Measurements from ENCODE around the gene ICOSLG. TPM values are rescaled to one million over a fixed set of nuclear protein-coding genes. Genes with fewer than 3 reads are reported as not detected.
"Not testable (repeated sequence)": the region's sequence is repeated elsewhere in the genome, so short reads cannot be mapped to it uniquely, and the experiment has no call there.

Gene ICOSLG

GRCh38 chr21:44190349-44191271 lies 50.1 kb downstream of the ICOSLG start:
- not testable (repeated sequence) for H3K4me3 ChIP-seq (ENCODE audit: low read length); H3K9me3 ChIP-seq (replicated peaks; ENCODE audit: low read length); H3K4me2 ChIP-seq (ENCODE audit: low read length); H3K9ac ChIP-seq (ENCODE audit: low read depth, low read length); H3K4me1 ChIP-seq (ENCODE audit: control insufficient read depth, insufficient read depth, low read length); H3K36me3 ChIP-seq (ENCODE audit: insufficient read depth, low read length); H3K27me3 ChIP-seq (ENCODE audit: control insufficient read depth, insufficient read depth, low read length)

- H3K4me1 ChIP-seq (ENCODE audit: control insufficient read depth, insufficient read depth, low read length); H3K36me3 ChIP-seq (ENCODE audit: insufficient read depth, low read length); H3K27me3 ChIP-seq (ENCODE audit: control insufficient read depth, insufficient read depth, low read length); H3K4me3 ChIP-seq (ENCODE audit: low read length); H3K9me3 ChIP-seq (replicated peaks; ENCODE audit: low read length); H3K9ac ChIP-seq (ENCODE audit: low read depth, low read length); H3K4me2 ChIP-seq (ENCODE audit: low read length): not testable (repeated sequence)
Observed at GRCh38 chr21:44184862-44185261, 55.9 kb downstream of the ICOSLG start.

- not testable (repeated sequence) for H3K9me3 ChIP-seq (replicated peaks; ENCODE audit: low read length); H3K27me3 ChIP-seq (ENCODE audit: control insufficient read depth, insufficient read depth, low read length); H3K4me2 ChIP-seq (ENCODE audit: low read length); H3K4me1 ChIP-seq (ENCODE audit: control insufficient read depth, insufficient read depth, low read length); H3K9ac ChIP-seq (ENCODE audit: low read depth, low read length); H3K36me3 ChIP-seq (ENCODE audit: insufficient read depth, low read length); H3K4me3 ChIP-seq (ENCODE audit: low read length)
Observed at GRCh38 chr21:44182202-44182601, 58.5 kb downstream of the ICOSLG start.

GRCh38 chr21:44181506-44181905 lies 59.2 kb downstream of the ICOSLG start:
- H3K9ac ChIP-seq (ENCODE audit: low read depth, low read length); H3K27me3 ChIP-seq (ENCODE audit: control insufficient read depth, insufficient read depth, low read length); H3K36me3 ChIP-seq (ENCODE audit: insufficient read depth, low read length); H3K4me1 ChIP-seq (ENCODE audit: control insufficient read depth, insufficient read depth, low read length); H3K4me2 ChIP-seq (ENCODE audit: low read length); H3K4me3 ChIP-seq (ENCODE audit: low read length); H3K9me3 ChIP-seq (replicated peaks; ENCODE audit: low read length): not testable (repeated sequence)

- not testable (repeated sequence) for H3K9ac ChIP-seq (ENCODE audit: low read depth, low read length); H3K36me3 ChIP-seq (ENCODE audit: insufficient read depth, low read length); H3K4me3 ChIP-seq (ENCODE audit: low read length); H3K4me1 ChIP-seq (ENCODE audit: control insufficient read depth, insufficient read depth, low read length); H3K9me3 ChIP-seq (replicated peaks; ENCODE audit: low read length); H3K4me2 ChIP-seq (ENCODE audit: low read length); H3K27me3 ChIP-seq (ENCODE audit: control insufficient read depth, insufficient read depth, low read length)
Observed at GRCh38 chr21:44176127-44176526, 64.6 kb downstream of the ICOSLG start.

GRCh38 chr21:44175189-44175588 lies 65.6 kb downstream of the ICOSLG start:
- H3K9ac ChIP-seq (ENCODE audit: low read depth, low read length); H3K9me3 ChIP-seq (replicated peaks; ENCODE audit: low read length); H3K4me2 ChIP-seq (ENCODE audit: low read length); H3K4me3 ChIP-seq (ENCODE audit: low read length); H3K36me3 ChIP-seq (ENCODE audit: insufficient read depth, low read length); H3K4me1 ChIP-seq (ENCODE audit: control insufficient read depth, insufficient read depth, low read length); H3K27me3 ChIP-seq (ENCODE audit: control insufficient read depth, insufficient read depth, low read length): not testable (repeated sequence)

Small RNAs within 50 kb of the gene (small RNA-seq; reads per million reads assigned to genes)
- not detected for gene AP001059.3

All from skeletal muscle satellite cell (primary cell).